HUES64 (cell line): ENCODE data around the gene MUC6.

Experiments
- H3K27ac ChIP-seq: 2 replicates; pipeline ENCODE4 v1.7.0; 2013; ENCODE audit warnings: low read depth, low read length, inconsistent platforms
- H3K27me3 ChIP-seq: 2 replicates; pipeline ENCODE4 v1.6.1; 2013; ENCODE audit warnings: mild to moderate bottlenecking, low read length; ENCODE audit not compliant: insufficient read depth
- H3K36me3 ChIP-seq: 2 replicates; pipeline ENCODE4 v1.6.1; 2013; ENCODE audit warnings: mild to moderate bottlenecking, low read length; ENCODE audit not compliant: insufficient read depth
- H3K4me1 ChIP-seq: 2 replicates; pipeline ENCODE4 v1.6.1; 2013; ENCODE audit warnings: mild to moderate bottlenecking, low read length, moderate library complexity; ENCODE audit not compliant: insufficient read depth
- H3K4me3 ChIP-seq: 2 replicates; pipeline ENCODE4 v1.5.1; 2013; ENCODE audit warnings: mild to moderate bottlenecking, low read length, moderate library complexity
- H3K9ac ChIP-seq: 2 replicates; pipeline ENCODE4 v1.6.1; 2013; ENCODE audit warnings: mild to moderate bottlenecking, low read depth, low read length
- H3K9me3 ChIP-seq: 2 replicates; pipeline ENCODE4 v1.6.1; 2013; ENCODE audit warnings: low read depth, low read length; ENCODE audit not compliant: insufficient read depth
- WGBS: fragments of 150-250, 120-280 bp; methylation state at CpG from one replicate; pipeline ENCODE4 v1.1.7; 2013; ENCODE audit warnings: missing lambda C conversion rate; 5-methylcytosine and 5-hydroxymethylcytosine counted together

Gene MUC6

DNA sequence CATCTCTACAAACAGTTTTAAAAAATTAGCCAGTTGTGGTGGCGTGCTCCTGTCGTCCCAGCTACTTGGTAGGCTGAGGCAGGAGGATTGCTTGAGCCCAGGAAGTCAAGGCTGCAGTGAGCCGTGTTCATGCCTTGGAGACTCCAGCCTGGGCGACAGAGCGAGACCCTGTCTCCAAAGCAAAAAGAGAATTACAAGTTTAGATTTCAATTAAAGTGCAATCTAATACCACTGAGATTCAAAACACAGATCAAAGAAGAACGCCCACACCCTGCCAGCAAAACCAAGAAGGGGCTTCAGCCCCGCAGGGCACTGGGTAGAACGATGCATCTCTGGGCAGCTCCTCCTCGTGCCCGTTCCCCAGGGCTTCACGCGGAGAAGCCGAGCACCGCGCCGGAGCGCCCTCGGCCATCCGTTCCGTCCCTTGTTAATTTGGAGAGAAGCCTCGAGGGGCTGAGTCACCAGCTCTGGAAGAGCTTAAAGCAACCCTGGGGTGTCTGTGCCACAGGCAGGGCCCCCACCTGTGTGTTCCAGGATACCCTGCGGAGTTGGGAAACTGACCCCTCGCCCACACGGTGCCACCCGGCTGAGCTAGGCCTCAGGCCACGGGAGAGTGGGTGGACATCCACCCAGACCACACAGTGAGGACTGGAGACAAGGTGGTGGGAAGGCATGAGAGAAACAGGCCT, 63.9 kb downstream of the MUC6 start:
- peaks cover 52% of the 10 kb centered on the region for H3K36me3 ChIP-seq
- no peaks in the 10 kb centered on the region for H3K9me3 ChIP-seq
- H3K4me3 ChIP-seq = no peak overlapping the region
- no peaks in the 10 kb centered on the region for H3K27me3 ChIP-seq
- no peak overlapping the region for H3K27ac ChIP-seq
- no peak overlapping the region for H3K9ac ChIP-seq
- WGBS = 96% methylated on average over 26 of the region's 26 CpGs
- no peaks in the 10 kb centered on the region for H3K4me1 ChIP-seq

GRCh38 chr11:971731-972365, 64.7 kb downstream of the MUC6 start:
- Histone ChIP-seq H3K9ac (no peak overlapping the region), H3K27me3 (no peaks in the 10 kb centered on the region), H3K27ac (no peak overlapping the region), H3K4me3 (no peak overlapping the region), H3K4me1 (no peaks in the 10 kb centered on the region), H3K36me3 (peaks cover 44% of the 10 kb centered on the region), H3K9me3 (no peaks in the 10 kb centered on the region)
- WGBS = 94% methylated on average over 31 of the region's 31 CpGs

DNA sequence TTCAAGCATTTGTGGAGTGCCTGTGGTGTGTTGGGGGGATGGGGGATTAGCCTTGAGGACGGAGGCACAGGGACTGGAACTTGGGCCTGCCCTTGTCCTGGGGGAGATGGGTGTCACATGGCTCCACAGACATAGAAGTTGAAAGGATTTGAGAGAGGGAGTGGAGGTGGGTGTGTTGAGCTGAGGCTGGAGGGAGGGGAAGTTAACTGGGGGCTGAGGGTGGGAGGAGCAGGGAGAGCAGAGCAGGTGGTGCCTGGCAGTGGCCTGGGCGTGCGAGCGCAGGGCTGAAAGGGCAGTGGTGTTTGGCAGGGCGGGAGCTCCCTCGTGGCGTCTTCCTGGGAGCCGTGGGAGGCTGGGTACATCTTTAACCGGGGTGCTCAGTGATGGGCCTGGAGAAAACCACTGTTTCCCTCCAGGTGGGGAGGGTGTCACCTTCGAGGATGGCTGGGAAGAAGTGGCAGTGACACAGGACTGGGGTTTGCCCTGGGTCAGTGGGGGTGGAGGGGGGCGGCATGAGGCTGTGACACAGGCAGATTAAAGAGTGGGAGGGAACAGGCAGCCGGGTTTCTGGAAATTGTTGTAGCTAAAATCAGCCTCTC, 65.3 kb downstream of the MUC6 start:
- peaks cover 41% of the 10 kb centered on the region for H3K36me3 ChIP-seq
- no peaks in the 10 kb centered on the region for H3K4me1 ChIP-seq
- no peak overlapping the region for H3K9ac ChIP-seq
- no peak overlapping the region for H3K27ac ChIP-seq
- H3K4me3 ChIP-seq = no peak overlapping the region
- H3K27me3 ChIP-seq = no peaks in the 10 kb centered on the region
- whole genome bisulfite sequencing = 89% methylated on average over 12 of the region's 12 CpGs
- no peaks in the 10 kb centered on the region for H3K9me3 ChIP-seq

DNA sequence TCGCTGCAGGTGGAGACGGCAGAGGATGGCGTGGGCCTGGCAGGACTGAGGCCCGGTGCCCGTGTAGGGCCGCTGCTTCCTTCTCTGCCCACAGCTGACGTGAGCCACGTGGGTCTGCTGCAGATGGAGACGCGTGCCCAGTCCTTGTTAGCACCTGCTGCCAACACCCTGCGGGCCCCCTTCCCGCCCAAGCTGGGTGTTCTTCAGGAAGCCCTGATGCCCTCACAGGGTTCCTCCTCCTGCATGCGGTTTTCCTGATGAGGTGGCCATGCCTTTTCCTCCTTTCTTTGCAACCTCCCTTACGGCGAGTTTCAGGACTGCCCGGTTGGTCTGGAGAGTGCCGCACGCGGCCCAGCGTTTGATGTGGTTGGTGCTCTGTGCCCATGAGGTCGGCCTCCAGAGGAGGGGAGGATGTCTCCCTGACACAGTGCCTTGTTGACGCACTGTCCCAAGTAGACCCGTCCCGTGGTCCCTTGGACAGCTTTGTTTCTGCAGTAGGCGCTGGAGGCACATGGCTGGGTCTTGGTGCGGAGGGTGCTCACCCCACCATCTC, 66.1 kb downstream of the MUC6 start:
- Histone ChIP-seq H3K27me3 (no peaks in the 10 kb centered on the region), H3K4me1 (no peaks in the 10 kb centered on the region), H3K36me3 (peaks cover 40% of the 10 kb centered on the region), H3K9me3 (no peaks in the 10 kb centered on the region), H3K9ac (no peak overlapping the region), H3K27ac (no peak overlapping the region), H3K4me3 (no peak overlapping the region)
- WGBS = 90% methylated on average over 26 of the region's 26 CpGs

GRCh38 chr11:969651-970205, 66.8 kb downstream of the MUC6 start:
- Histone ChIP-seq H3K9me3 (0 out of 2 replicates have a peak, but pooled peaks cover under 1% of the 10 kb centered on the region), H3K9ac (no peak overlapping the region), H3K27me3 (no peaks in the 10 kb centered on the region), H3K27ac (no peak overlapping the region), H3K4me1 (no peaks in the 10 kb centered on the region), H3K36me3 (peaks cover 41% of the 10 kb centered on the region), H3K4me3 (no peak overlapping the region)
- WGBS = 94% methylated on average over 9 of the region's 9 CpGs

- H3K36me3 ChIP-seq = peaks cover 46% of the 10 kb centered on the region
- no peak overlapping the region for H3K27ac ChIP-seq
- no peak overlapping the region for H3K4me3 ChIP-seq
- no peaks in the 10 kb centered on the region for H3K4me1 ChIP-seq
- H3K9me3 ChIP-seq = peaks cover 10% of the 10 kb centered on the region; the same call in 1 of the 2 replicates
- H3K9ac ChIP-seq = no peak overlapping the region
- 97% methylated on average over 14 of the region's 14 CpGs for WGBS
- no peaks in the 10 kb centered on the region for H3K27me3 ChIP-seq
Measured at GRCh38 chr11:968822-969221, 67.7 kb downstream of the MUC6 start.

DNA sequence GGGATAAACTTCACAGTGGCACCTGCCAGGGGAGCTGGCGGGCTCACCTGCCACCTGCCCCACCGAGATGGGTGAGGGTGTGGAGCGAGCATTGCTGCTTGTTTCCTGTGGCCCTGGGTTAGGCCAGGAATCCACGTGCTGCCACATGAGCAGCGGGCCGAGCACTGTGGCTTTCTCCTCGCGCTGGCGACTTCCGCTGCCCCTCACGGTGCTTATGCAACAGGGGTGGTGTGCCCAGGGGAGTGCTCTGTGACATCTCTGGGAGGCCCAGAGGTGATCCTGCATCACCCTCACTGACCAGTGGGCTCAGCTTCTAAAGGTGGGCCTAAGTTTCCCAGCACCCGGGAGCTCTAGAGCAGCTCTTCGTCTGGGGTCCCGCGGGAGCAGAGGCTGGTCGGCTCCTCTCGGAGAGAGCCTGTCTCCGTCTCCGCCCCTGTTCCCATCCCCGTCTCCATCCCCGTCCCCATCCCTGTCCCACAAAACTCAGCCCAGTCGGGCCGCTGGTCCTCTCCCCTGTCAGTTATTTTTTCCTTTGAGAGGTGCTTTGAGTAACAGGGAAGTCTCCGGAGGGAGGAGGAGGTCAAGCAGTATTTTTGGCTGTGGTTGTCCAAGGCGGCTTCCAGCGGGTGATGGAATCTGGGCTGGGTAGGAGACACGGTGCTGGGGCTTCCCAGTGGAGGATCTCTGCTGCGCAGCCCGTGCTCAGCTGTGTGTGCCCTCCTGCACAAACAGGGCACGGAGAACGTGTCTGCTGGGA, 68.3 kb downstream of the MUC6 start:
- H3K9ac ChIP-seq = no peak overlapping the region
- no peak overlapping the region for H3K4me3 ChIP-seq
- peaks cover 14% of the 10 kb centered on the region for H3K9me3 ChIP-seq
- H3K4me1 ChIP-seq = no peaks in the 10 kb centered on the region
- H3K27ac ChIP-seq = no peak overlapping the region
- no peaks in the 10 kb centered on the region for H3K27me3 ChIP-seq
- H3K36me3 ChIP-seq = peaks cover 46% of the 10 kb centered on the region
- 93% methylated on average over 31 of the region's 31 CpGs for WGBS

DNA sequence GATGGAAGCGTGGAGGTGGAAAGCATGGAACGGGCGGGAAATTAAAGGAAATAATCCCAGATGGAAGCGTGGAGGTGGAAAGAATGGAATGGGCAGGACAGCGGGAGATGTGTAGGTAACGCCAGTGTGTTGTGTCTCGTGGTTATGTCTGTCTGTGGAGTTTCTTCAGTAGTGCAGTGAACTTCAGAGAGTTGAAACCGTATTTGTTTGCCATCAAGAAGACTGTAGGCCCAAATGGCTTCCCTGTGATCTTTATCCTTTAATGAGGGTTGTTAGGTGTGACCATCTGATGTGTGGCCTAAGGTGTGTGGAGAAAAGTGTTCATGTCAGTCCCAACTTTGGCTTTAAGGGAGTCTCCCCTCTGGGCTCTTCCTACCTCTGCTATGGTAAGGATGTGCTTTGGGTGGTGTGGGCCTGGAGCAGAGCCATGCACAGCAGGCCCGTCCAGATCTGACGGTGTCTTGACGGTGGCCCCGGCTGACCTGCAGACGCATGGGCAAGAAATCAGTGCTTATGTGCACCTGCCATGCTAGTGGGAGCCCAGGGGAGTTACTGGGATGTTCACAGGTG, 71.2 kb downstream of the MUC6 start:
- peaks cover 14% of the 10 kb centered on the region for H3K9me3 ChIP-seq
- H3K4me3 ChIP-seq = no peak overlapping the region
- H3K9ac ChIP-seq = no peak overlapping the region
- no peak overlapping the region for H3K27ac ChIP-seq
- 89% methylated on average over 13 of the region's 13 CpGs for WGBS
- H3K36me3 ChIP-seq = peaks cover 34% of the 10 kb centered on the region
- H3K4me1 ChIP-seq = no peaks in the 10 kb centered on the region
- no peaks in the 10 kb centered on the region for H3K27me3 ChIP-seq

- H3K4me1 ChIP-seq = no peaks in the 10 kb centered on the region
- H3K36me3 ChIP-seq = peaks cover 40% of the 10 kb centered on the region
- H3K9ac ChIP-seq = no peak overlapping the region
- no peak overlapping the region for H3K4me3 ChIP-seq
- H3K27ac ChIP-seq = no peak overlapping the region
- H3K27me3 ChIP-seq = no peaks in the 10 kb centered on the region
- peaks cover 14% of the 10 kb centered on the region for H3K9me3 ChIP-seq
- WGBS = 93% methylated on average over 7 of the region's 7 CpGs
Measured at GRCh38 chr11:963852-964251, 72.7 kb downstream of the MUC6 start.
